Hindlimb muscle (tissue), 1 donor: Measurements from ENCODE around the gene PPP1CA. TPM values are rescaled to one million over a fixed set of nuclear protein-coding genes. Genes with fewer than 3 reads are reported as not detected.
"Not testable (repeated sequence)": the region's sequence is repeated elsewhere in the genome, so short reads cannot be mapped to it uniquely, and the experiment has no call there.

Experiments
- DNase-seq: peaks from one replicate; pipeline ENCODE4 v3.0.0-alpha.2; 2013
- polyA plus RNA-seq: library from polyadenylated mRNA; unstranded; fragments of 120-200 nt; gene quantifications from one replicate; pipeline ENCODE4 v1.2.1, GENCODE V29; 2013; ENCODE audit not compliant: insufficient read length

The PPP1CA gene
- polyA plus RNA-seq, 1 donor: 146 TPM

DNA sequence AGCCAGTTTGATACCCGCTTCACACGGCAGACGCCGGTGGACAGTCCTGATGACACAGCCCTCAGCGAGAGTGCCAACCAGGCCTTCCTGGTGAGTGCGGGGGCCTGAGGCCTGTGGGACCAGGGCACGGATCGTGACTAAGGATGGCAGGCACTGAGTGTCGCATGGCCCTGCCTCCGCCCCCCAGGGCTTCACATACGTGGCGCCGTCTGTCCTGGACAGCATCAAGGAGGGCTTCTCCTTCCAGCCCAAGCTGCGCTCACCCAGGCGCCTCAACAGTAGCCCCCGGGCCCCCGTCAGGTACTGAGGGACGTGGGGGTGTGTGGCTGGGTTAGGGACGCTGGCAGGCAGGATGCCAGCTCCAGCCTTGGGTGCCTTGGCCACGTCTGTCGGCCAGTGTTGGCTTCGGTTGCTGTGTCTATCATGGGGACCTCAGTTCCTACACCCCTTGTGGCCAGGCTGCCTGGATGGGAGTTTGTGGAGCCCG, 32.8 kb upstream of the PPP1CA start:
- DNase-seq: no peak

DNA sequence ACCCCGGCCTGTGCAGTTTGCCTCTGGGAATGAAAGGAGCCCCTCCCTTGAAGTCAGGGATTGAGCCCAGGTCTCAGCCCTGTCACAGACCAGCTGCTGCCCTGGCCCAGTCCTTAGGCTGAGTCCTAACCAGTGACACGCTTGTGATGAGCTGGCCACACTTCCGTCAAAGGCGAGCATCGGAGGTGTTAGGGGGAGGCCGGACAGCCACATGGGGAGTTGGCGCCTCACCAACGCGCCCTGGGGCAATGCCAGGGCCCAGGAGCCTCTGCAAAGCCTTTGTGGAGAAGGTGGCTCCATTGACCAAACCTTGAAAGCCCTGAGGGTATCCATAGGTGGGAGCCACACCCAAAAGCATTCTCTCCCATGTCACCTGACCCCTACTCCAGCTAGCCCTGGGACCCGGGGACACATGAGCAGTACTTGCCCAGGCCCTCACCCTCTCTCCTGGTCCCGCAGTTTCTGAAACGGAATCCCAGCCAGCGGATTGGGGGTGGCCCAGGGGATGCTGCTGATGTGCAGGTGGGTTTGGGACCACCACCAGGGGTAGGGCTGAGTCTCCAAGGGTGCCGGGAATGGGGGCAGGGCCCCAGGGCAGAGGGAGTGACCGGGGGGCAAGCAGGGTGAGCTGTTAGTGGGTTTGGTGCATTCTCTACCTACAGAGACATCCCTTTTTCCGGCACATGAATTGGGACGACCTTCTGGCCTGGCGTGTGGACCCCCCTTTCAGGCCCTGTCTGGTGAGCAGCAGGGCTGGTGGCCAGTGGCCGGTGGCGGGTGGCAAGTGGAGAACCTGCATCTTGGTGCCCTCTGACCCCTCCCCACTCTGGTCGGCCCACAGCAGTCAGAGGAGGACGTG, 32.1 kb upstream of the PPP1CA start:
- no peak for DNase-seq

DNA sequence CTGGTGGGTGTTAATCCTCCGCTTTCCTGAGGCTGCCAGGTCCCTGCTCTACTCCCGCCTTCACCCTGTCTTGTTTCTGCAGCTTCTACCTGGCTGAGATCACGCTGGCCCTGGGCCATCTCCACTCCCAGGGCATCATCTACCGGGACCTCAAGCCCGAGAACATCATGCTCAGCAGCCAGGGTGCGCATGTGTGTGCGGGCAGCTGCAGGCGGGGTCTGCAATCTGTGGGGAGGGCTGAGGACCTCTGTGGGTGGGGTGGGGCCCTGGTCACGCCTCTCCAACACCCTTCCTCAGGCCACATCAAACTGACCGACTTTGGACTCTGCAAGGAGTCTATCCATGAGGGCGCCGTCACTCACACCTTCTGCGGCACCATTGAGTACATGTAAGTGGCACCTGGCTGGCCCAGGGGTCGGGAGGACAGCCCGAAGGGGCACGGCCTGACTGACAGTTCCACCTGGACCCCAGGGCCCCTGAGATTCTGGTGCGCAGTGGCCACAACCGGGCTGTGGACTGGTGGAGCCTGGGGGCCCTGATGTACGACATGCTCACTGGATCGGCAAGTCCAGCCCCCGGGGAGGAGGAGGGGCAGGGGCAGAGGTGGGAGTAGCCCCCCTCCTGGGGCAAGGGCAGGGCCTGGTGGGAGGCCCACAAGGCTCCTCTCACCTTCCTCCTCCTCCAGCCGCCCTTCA, 31.1 kb upstream of the PPP1CA start:
- DNase-seq: no peak

DNA sequence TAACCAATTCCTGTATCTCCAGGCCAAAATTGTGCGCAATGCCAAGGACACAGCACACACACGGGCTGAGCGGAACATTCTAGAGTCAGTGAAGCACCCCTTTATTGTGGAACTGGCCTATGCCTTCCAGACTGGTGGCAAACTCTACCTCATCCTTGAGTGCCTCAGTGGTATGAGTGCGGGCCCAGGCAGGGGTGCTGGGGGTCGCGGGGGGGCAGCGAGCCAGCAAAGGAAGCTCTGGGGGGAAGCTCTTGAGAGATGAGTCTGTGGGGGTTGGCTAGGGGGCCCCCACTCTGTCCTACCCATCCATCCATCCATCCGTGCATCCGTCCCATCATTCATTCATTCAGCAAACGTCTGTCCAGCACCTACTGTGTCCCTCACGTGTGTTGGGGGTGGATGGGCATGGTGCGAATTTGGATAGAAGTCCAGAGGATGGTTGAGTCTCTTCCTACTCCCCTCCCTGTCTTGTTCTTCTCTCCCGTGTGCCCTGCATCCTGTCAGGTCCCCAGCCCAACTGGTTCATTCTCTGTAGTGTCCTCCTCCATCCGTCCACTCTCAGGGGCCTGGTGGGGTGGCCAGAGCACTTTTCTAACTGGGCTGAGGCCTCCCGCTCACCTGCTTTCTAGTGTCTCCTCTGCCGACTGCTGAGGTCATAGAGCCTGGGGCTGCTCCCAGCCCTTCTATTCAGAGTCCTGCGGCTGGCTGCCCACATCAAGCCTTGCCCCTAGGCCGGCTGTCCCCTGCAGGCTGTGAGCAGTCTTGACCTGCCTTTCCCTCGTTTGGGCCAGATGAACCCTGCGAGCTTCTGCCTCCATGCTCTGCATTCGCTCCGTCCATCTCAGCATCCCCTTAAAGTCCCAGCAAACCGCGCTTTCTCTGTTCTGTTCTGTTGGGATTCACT, 29.9 kb upstream of the PPP1CA start:
- DNase-seq: no peak

DNA sequence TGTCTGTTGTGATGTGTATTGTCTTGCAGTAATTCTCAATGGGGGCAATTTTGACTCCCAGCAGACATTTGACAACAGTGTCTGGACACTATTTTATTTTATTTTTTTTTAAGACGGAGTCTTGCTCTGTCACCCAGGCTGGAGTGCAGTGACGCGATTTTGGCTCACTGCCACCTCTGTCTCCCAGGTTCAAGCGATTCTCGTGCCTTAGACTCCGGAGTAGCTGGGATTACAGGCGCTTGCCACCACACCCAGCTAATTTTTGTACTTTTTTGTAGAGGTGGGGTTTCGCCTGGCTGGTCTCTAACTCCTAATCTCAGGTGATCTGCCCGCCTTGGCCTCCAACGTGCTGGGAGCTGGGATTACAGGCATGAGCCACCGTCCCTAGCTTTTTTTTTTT, 28.1 kb upstream of the PPP1CA start:
- DNase-seq: no peak

DNA sequence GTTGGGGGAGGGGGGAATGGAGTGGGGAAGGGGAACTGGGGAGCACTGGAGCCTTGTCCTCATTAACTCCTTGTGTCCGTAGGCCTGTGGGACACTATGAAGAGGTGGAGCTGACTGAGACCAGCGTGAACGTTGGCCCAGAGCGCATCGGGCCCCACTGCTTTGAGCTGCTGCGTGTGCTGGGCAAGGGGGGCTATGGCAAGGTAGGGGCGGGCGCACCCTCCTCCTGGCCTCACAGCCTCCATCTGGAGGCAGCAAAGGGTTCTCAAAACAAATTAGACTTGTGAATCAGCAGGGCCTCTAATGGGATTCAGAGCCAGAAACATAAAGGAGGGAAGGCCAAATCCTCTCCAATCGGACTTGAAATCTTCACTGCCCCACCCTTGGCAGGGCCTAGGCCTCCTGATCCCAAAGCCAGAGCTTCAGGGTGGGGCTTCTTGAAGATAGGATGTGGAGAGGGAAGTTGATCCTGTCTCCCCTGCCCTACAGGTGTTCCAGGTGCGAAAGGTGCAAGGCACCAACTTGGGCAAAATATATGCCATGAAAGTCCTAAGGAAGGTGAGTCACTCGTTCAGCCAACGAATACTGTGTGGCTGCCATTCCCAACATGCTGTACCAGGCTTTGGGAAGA, 27.5 kb upstream of the PPP1CA start:
- no peak for DNase-seq

DNA sequence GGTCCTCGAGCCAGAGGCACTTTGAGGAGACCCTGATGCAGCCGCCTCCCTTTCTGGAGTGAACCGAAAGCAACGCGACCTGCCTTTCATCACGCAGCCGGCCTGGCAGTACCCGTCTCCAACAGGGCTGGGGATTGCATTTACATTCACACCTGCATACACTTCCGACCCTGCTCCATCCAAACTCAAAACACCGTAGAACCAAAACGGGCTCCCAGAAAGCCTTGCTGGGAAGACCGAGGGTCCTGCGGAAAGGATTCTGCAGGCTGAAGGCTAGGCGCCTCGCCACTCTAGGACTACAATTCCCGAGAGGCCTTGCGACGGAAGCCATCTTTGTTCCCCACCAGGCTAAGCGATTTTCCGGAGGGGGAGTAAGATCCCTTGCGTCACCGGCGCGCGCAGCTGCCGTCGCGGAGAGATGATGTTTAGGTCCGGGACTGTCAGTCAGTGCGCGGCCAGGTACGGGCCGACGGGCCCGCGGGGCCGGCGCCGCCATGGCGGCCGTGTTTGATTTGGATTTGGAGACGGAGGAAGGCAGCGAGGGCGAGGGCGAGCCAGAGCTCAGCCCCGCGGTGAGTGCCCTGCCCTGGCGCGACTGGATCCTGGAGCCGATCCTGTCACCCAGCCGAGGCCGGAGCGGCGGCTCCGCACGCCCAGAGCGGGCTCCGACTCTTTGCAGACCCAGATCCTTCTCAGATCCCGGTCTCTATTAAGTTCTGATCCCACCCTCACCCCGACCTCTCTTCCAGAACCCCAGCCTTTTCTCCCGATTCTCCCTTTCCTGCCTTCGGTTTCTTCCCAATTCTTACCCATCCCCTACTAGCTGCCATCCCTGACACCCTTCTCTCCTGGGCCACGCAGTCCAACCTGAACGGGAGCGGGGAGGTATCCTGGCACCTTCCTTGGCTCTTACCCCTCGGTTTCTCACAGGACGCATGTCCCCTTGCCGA, 26.7 kb upstream of the PPP1CA start, which contains the start of gene RPS6KB2:
TSS of gene RPS6KB2 (plus strand) at position 443 of the 950 bp plus-strand sequence. CDS start at position 495, 52 bp downstream.
- peak; percentile 98 for DNase-seq

DNA sequence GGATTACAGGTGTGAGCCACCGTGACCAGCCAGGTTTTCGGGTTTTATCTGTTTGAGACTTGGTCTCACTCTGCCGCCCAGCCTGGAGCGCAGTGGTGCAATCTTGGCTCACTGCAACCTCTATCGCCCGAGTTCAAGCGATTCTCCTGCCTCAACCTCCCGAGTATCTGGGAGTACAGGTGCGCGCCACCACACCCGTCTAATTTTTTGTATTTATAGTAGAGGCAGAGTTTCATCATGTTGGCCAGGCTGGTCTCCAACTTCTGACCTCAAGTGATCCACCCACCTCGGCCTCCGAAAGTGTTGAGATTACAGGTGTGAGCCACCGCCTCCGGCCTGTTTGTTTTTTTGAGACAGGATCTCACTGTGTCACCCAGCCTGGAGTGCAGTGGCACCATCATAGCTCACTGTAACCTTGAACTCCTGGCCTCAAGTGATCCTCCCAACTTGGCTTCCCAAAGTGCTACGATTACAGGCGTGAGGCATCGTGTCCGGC, 25.8 kb upstream of the PPP1CA start:
- not testable (repeated sequence) for DNase-seq

DNA sequence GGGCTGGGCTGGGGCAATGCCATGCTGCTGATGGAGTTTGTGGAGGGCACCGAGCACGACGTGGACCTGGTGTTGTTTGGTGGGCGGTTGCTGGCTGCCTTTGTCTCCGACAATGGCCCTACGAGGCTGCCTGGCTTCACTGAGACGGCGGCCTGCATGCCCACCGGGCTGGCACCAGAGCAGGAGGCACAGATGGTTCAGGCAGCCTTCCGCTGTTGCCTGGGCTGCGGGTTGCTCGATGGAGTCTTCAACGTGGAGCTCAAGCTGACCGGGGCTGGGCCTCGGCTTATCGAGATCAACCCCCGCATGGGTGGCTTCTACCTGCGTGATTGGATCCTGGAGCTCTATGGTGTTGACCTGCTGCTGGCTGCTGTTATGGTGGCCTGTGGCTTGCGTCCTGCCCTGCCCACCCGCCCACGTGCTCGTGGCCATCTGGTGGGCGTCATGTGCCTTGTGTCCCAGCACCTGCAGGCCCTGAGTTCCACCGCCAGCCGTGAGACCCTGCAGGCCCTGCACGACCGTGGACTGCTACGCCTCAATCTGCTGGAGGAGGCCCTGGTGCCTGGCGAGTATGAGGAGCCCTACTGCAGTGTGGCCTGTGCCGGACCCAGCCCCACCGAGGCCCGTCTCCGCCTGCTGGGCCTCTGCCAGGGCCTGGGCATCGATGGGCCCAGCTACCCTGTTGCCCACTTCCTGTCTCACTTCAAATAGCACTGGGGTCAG, 22.4 kb upstream of the PPP1CA start:
- DNase-seq: no peak

DNA sequence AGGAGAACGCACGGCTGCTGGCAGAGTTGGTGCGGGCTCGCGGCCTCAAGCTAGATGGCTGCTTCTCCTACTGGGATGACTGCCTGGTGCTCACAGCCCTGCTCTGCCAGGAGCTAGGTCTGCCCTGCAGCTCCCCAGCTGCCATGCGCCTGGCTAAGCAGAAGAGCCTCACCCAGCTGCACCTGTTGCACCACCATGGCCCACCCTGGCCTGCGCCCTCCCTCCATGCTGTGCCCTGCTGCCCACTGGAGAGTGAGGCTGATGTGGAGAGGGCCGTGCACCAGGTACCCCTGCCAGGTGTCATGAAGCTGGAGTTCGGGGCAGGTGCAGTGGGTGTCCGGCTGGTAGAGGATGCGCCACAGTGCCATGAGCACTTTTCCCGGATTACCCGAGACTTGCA, 21.8 kb upstream of the PPP1CA start:
- DNase-seq: no peak

DNA sequence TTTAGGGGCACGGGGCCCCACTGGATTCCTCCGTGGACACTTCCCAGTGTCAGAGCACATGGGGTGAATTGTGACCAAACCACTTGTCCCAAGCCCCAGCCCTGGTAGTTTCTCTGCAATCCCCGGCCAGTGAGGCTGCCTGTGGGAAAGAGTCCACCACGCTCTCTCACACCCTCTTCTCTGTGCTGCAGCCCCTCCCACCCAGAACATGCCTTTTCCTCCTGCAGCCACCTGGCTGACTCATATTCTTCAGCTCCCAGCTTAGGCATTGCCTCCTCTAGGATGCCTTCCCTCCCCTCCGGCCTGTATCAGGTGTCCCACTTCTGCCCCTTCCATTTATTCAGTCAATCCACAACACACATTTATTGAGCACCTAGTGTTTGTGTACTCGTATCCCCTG, 21.2 kb upstream of the PPP1CA start:
- no peak for DNase-seq

DNA sequence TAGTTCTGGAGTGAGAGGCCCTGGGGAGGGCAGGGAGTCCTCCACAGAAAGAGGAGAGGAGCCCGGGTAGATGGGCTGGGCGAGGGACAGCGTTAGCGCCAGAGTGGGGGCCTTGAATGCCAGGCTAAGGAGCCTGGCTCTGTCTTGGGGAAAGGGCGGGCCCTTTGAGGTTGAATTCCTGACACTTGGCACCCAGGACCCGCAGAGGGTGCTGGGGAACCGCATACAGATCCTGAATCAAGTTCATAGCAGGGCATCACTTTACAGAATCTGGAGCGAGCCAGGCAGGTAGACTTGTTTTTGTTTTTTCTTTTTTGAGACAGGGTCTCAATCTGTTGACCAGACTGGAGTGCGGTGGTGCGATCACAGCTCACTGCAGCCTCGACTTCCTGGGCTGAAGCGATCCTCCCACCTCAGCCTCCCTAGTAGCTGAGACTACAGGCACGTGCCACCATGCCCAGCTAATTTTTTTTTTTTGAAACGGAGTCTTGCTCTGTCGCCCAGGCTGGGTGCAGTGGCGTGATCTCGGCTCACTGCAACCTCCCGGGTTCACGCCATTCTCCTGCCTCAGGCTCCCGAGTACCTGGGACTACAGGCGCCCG, 19.9 kb upstream of the PPP1CA start:
- DNase-seq: no peak

DNA sequence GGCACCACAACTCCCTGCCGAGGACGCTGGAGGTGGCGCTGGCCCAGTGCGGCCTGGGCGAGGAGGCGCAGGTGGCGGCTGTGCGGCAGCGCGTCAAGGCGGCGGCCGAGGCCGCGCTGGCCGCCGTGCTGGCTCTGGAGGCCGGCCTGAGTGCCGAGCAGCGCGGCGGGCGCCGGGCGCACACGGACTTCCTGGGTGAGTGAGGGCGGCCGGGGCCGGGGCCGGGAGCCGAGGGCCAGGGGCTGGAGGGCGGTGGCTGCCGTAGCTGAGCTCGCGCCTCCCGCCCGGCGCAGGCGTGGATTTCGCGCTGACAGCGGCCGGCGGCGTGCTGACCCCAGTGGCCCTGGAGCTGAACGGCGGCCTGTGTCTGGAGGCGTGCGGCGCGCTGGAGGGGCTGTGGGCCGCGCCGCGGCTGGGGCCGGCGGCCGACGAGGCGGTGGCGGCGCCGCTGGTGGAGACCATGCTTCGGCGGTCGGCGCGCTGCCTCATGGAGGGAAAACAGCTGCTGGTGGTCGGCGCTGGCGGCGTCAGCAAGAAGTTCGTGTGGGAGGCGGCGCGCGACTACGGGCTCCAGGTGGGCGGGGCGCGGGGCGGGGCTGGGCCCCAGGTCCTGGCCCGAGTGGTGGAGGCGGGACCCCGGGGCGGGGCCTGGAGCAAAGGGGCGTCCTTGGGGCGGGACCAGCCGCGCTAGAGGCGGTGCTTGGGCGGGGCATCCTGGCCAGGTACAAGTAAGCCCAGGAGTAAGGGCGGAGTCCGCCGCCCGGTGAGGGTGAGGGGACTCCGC, 19.2 kb upstream of the PPP1CA start:
- peak; percentile 91 for DNase-seq

DNA sequence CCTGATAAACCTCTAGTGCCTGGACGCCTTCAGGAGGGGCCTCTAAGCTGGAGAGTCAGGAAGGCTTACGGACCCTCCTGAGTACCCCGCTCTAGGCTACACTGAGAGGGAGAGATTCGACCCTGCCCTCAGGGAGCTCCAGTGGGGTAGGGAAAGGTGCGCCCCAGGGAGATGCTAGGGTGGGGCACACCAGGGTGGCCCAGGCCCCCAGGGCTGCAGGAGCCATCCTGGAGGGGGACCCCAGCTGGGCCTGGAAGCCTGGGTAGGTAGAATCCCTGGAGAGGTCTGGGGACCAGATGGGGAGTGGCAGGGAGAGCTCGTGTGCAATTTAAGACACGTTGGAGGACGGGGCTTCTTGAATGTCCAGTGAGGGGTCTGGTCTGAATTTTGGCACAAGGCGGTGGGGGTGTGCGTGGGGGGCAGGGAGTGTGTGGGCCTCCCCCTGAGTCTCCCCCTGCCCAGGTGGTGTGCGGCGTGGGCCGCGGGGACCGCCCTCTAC, 18.5 kb upstream of the PPP1CA start:
- DNase-seq: no peak

DNA sequence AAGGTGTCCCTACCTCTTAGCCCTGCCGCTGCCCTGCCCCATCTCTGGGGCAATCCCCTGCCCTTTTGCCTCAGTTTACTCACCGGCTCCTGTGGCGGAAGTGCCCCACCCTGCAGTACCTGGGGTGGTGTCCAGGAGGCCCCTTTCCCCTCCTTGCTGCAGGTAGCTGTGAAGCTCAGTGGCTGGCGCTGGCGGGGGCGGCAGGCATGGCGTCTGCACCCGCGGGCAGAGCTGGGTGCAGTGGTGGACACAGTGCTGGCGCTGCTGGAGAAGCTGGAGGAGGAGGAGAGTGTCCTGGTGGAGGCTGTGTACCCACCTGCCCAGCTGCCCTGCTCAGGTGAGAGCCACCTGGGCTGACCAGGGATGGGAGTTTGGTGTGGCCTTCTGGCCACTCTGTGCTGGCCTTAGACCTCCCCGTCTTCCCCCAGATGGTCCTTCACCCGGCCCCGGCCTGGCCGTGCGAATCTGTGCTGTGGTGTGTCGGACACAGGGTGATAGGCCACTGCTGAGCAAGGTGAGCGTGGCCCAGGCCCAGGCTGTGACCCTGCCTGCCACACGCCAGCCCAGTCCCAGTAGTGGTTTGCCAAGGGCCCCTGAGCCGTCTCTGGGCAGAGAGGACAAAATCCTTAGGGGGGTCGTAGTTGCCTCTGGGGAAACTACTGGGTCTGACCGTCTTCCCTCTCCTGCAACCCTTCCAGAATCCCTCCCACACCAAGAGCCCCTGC, 17.8 kb upstream of the PPP1CA start:
- no peak for DNase-seq

DNA sequence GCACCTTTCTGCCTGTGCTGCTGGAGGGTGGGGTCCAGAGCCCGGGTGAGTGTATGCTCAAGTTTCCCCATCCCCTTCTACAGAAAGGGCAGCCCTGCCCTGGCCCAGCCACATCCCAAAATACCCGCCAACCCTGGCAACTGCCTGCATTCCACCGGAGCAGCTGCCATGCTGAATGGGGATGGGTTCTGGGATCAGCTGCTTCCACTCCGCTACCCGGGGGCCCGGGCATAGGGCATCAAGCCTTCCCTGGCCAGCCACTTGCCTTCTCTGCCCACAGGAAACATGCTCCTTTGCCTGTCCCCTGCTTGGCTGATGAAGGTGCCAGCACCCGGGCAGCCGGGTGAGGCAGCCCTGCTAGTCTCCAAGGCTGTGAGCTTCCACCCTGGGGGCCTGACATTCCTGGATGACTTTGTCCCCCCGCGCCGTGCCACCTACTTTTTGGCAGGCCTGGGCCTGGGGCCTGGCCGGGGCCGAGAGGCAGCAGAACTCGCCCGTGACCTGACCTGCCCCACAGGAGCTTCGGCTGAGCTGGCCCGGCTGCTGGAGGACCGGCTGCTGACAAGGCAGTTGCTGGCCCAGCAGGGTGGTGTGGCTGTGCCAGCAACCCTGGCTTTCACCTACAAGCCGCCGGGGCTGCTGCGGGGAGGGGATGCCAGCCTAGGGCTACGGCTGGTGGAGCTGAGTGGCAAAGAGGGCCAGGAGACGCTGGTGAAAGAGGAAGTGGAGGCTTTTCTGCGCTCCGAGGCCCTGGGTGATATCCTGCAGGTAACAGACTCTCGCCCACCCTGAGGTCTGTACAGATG, 17.0 kb upstream of the PPP1CA start:
- no peak for DNase-seq

DNA sequence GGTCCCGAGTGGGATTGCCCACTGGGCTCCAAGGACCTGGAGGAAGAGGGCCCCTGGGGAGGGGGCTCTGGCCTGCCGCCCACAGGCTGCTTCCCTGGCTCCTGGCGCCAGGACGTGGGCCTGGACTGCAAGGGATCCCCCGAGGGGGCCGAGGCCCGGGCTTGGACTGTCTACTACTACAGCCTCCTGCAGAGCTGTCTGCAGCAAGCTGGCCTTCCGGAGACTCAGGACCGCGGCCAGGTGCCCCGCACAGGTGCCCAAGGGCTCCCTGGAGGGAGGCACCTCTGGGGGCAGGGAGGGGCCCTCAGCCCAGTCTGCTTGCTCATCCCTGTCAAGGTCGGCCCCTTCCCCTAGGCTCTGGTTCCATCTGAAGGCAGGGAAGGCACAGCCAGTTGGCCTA, 15.8 kb upstream of the PPP1CA start:
- DNase-seq: no peak
